ENCODE results near the gene CHRM1.

Gene CHRM1

DNA sequence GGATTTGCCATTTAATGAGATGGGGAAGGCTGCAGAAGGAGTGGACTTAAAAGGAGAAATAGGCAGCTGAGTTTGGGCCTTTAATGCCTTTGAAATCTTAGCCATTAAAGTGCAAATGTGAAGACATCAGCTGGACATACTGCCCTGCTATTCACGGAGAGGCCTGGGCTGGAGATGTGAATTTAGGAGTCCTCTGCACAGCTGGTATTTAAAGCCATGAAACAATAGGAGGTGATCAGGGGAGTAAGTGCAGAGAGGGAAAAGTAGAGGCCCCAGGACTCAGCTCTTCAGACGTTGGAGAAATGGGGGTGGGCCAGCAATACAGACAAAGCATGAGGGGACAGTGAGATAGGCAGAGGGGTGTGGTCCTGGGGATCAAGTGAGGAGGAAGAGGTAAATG lies 23.9 kb downstream of the CHRM1 start:
- TF ChIP-seq, protein P1, sequence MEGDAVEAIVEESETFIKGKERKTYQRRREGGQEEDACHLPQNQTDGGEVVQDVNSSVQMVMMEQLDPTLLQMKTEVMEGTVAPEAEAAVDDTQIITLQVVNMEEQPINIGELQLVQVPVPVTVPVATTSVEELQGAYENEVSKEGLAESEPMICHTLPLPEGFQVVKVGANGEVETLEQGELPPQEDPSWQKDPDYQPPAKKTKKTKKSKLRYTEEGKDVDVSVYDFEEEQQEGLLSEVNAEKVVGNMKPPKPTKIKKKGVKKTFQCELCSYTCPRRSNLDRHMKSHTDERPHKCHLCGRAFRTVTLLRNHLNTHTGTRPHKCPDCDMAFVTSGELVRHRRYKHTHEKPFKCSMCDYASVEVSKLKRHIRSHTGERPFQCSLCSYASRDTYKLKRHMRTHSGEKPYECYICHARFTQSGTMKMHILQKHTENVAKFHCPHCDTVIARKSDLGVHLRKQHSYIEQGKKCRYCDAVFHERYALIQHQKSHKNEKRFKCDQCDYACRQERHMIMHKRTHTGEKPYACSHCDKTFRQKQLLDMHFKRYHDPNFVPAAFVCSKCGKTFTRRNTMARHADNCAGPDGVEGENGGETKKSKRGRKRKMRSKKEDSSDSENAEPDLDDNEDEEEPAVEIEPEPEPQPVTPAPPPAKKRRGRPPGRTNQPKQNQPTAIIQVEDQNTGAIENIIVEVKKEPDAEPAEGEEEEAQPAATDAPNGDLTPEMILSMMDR (IDR thresholded peaks at IDR 0.05; ENCODE audit: control extremely low read depth, extremely low read depth, low read depth, missing control alignments), result no peak
- CTCF ChIA-PET, result interaction anchor here (1.7 to 7.3 kb wide), 4 partner anchors 9 to 126 kb away, joined by 4 to 51 read pairs (median 8); partner anchors contain the start of gene SLC3A2
- no peak for DNase-seq (ENCODE audit: extremely low spot score)
- POLR2A ChIA-PET, result no interaction called here

DNA sequence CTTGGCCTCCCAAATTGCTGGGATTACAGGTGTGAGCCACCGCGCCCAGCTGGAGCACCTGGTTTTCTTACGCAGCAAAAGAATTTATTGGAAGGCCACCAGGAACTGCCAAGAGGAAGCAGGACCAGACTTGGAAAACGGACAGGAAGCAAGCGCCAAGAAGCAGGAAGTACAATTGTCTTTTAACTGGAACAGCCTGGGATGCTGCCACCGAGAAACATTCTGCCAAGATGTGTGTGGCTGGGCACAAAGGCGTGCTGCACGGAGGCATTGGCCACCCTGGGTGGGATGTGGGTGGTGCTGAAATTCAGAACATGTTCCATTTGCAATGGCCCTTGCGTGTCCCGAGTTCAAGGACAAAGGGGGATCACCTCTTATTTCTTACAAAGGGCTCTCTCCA lies 25.1 kb downstream of the CHRM1 start:
- CTCF ChIA-PET, result interaction anchor here (1.7 to 7.3 kb wide), 3 partner anchors 9 to 128 kb away, joined by 4 to 51 read pairs (median 11); no protein-coding TSS in a partner anchor
- DNase-seq (ENCODE audit: extremely low spot score), result no peak
- POLR2A ChIA-PET, result no interaction called here
- TF ChIP-seq, protein P1 (IDR thresholded peaks at IDR 0.05; ENCODE audit: control extremely low read depth, extremely low read depth, low read depth, missing control alignments), result no peak

DNA sequence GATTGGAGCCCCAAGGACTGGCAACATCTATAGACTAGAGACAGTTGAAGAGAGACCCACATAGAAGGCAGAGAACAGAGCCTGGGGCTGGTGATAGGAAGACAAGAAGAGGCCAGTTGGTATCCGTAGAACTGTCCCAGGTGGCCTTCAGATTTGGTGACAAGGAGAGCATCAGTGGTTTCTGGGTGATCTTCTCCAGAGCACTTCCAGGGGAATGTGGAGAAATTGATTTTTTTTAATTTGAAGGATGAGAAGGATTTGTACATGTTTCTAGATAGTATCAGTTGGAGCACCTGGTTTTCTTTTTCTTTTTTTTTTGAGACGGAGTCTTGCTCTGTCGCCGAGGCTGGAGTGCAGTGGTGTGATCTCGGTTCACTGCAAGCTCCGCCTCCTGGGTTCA lies 25.7 kb downstream of the CHRM1 start:
- no peak for DNase-seq (ENCODE audit: extremely low spot score)
- ChIA-PET CTCF (interaction anchor here (1.7 to 7.3 kb wide), 2 partner anchors 11 to 128 kb away, joined by 5 to 51 read pairs; no protein-coding TSS in a partner anchor), POLR2A (interaction anchor here (1.0 kb wide), 1 partner anchor 232 kb away, joined by 5 read pairs; no protein-coding TSS in a partner anchor)
- TF ChIP-seq, protein P1 (IDR thresholded peaks at IDR 0.05; ENCODE audit: control extremely low read depth, extremely low read depth, low read depth, missing control alignments), result no peak

DNA sequence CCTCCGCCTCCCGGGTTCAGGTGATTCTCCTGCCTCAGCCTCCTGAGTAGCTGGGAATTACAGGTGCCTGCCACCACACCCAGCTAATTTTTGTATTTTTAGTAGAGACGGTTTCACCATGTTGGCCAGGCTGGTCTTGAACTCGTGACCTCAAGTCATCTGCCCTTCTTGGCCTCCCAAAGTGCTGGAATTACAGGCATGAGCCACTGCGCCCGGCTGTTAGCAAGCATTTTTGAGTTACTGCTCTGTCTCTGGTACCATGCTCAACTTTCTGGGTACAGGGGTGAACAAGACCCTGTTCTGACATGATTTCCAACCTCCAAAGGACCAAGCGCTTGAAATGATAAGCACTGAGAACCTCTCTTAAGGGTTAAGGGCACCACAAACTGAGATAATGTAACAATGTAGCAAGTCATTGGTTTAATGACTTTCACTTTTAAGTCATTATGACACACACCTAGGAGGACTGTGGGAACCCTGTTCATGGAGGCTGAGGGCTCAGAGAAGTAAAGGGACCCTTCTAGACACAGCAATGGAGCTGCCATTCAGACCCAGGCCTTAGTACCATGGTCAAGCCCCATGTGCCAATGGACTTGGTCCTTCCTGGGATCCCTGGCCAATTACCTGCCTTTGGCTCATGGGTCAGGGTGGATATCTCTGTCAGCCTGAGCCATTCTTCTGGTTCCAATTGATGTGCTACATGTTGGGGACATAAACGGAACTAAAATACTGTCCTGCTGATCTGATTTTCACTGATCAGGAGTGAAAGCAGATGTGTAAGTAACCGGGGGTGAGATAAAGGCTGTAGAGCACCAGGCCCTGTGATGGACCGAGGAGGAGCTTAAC lies 28.9 kb downstream of the CHRM1 start:
- TF ChIP-seq, protein P1 (IDR thresholded peaks at IDR 0.05; ENCODE audit: control extremely low read depth, extremely low read depth, low read depth, missing control alignments), result no peak
- ChIA-PET POLR2A (no interaction called here), CTCF (interaction anchor here (1.0 to 7.3 kb wide), 3 partner anchors 11 to 131 kb away, joined by 3 to 51 read pairs (median 4); partner anchors contain the start of gene SLC3A2)
- DNase-seq (ENCODE audit: extremely low spot score), result no peak

DNA sequence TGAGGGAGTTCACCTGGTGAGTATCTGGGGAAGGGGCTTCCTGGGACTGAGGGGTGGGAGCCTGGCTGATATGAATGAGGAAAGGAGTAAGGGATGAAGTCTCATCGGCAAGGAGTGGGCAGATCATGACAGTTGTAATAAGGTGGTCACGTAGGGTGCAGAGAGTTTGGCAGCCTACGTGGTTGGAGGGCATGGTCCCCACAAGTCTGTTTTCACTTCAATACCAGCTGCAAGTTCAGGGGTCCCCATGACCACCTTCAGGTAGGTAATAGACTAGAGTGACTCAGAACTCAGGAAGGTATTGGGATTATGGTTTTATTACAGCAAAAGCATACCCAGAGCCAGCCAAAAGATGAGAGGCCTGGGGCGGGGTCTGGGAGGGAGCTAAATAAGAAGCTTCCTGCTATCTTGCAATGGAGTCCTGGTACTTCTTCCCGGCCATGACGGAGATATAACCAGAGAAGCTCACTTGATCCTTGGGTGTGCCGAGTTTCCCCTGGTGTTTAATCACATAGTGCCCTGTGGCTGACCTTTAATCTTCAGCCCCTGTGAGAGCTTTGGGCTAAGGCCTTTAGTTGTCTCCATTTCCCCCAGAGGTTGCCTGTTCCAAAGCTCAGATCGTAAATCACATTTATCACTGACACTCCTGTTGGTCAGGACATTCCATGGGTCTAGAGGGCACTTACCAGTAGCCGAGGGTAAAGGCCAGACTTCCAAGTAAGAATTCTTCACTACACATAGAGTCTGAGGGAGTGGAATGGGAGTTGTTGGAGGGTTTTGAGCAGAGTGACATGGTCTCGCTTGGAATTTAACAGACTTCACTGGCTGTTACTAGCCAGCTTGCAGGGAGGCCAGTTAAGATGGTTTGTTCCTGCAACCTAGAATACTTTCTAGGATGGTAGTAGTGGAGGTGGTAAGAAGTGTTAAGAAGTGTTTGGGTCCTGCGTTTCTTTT lies 31.4 kb downstream of the CHRM1 start:
- CTCF ChIA-PET, result interaction anchor here (1.6 to 1.7 kb wide), 2 partner anchors 8 to 16 kb away, joined by 5 to 8 read pairs; partner anchors contain the start of gene SLC3A2
- DNase-seq (ENCODE audit: extremely low spot score), result no peak
- TF ChIP-seq, protein P1 (IDR thresholded peaks at IDR 0.05; ENCODE audit: control extremely low read depth, extremely low read depth, low read depth, missing control alignments), result no peak
- POLR2A ChIA-PET, result interaction anchor here (0.7 to 1.8 kb wide), 5 partner anchors 8 to 1159 kb away, joined by 3 to 9 read pairs (median 6); partner anchors contain the start of gene ZBTB3

DNA sequence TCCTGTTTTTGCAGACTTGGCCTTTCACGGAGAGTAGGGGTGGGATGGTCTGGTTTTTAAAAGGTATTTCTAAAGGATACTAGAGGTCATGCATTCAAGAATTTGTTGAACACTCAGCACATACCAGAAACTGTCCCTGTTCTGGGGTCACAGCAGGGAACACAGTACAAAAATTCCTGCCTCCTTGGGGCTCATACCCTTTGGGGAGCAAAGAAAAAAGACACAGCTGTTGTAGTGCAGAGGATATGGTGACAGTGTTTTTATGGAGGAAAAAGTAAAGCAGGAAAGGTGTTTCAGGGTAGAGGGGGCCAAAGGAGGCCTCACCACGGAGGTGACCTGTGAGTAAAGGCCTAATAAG lies 32.1 kb downstream of the CHRM1 start:
- no peak for DNase-seq (ENCODE audit: extremely low spot score)
- ChIA-PET POLR2A (interaction anchor here (1.0 to 1.8 kb wide), 2 partner anchors 8 to 135 kb away, joined by 3 to 8 read pairs; partner anchors contain the start of gene ZBTB3), CTCF (interaction anchor here (1.6 to 1.7 kb wide), 2 partner anchors 8 to 17 kb away, joined by 5 to 8 read pairs; partner anchors contain the start of gene SLC3A2)

More for the DNA sequence above, 32.1 kb downstream of the CHRM1 start:
- TF ChIP-seq, protein P1 (IDR thresholded peaks at IDR 0.05; ENCODE audit: control extremely low read depth, extremely low read depth, low read depth, missing control alignments), result no peak

Data from GM10248 (cell line).